Sigmoid colon (tissue), 4 donors: ENCODE results near the gene ZBTB7B.

ENCODE experiments used
- CTCF ChIP-seq, 4 experiments: fragments of 450-650 bp in 3 of 4; fragments of 200-600 bp in 1 of 4; IDR thresholded peaks; one replicate each; pipeline ENCODE4 v1.5.1; 2016 to 2019; ENCODE audit warnings: antibody characterized with exemption in 4 of 4, mild to moderate bottlenecking in 3 of 4, moderate library complexity in 2 of 4
- POLR2A ChIP-seq, 2 donors: fragments of 450-650 bp; IDR thresholded peaks; one replicate each; pipeline ENCODE4 v1.6.1; 2016; ENCODE audit warnings: antibody characterized with exemption in 2 of 2, mild to moderate bottlenecking in 2 of 2, moderate library complexity in 2 of 2
- POLR2AphosphoS5 ChIP-seq, 4 donors: sonication (generic); formaldehyde crosslinking; IDR thresholded peaks; one replicate each; pipeline ENCODE4 v1.6.1; 2017; ENCODE audit warnings: antibody characterized with exemption in 4 of 4

GRCh38 chr1:155057788-155058211, 55.2 kb downstream of the ZBTB7B start:
- TF ChIP-seq CTCF (IDR thresholded peaks at IDR 0.05) = no peak
- no peak for TF ChIP-seq POLR2A (IDR thresholded peaks at IDR 0.05)
- no peak for TF ChIP-seq POLR2AphosphoS5 (IDR thresholded peaks at IDR 0.05)
